BJ (cell line): Measurements from ENCODE around the gene HOOK2. TPM values are rescaled to one million over a fixed set of nuclear protein-coding genes. Genes with fewer than 3 reads are reported as not detected.
"Not testable (repeated sequence)": the region's sequence is repeated elsewhere in the genome, so short reads cannot be mapped to it uniquely, and the experiment has no call there.

Experiments used
- CTCF ChIA-PET: fragments of 350-600 bp; formaldehyde crosslinking; extraction: SDS; loops from one replicate; lab custom pipeline; 2021; ENCODE audit warnings: antibody characterized with exemption, inconsistent platforms; lab: Yijun Ruan, JAX
- POLR2A ChIA-PET: fragments of 300-600 bp; sonication (Branson Sonifier 250); formaldehyde crosslinking; extraction: SDS; loops from one replicate; lab custom pipeline; 2021; ENCODE audit warnings: antibody characterized with exemption; lab: Charles Lee
- DNase-seq: peaks from one replicate; pipeline ENCODE4 v3.0.0-alpha.2; 2011; ENCODE audit warnings: low read depth
- H3K27me3 ChIP-seq: 2 replicates; pipeline ENCODE4 v1.6.0; 2011; ENCODE audit warnings: low read length; ENCODE audit not compliant: control insufficient read depth, insufficient read depth
- H3K36me3 ChIP-seq: 2 replicates; pipeline ENCODE4 v1.5.1; 2011; ENCODE audit warnings: low read length; ENCODE audit not compliant: control insufficient read depth, insufficient read depth
- H3K4me3 ChIP-seq: 2 replicates; pipeline ENCODE4 v1.5.1; 2011; ENCODE audit warnings: low read depth, mild to moderate bottlenecking, control low read depth, low read length
- polyA plus RNA-seq: library from polyadenylated mRNA; depleted of rRNA; stranded (reverse); fragments of >200 nt; gene quantifications from 2 replicates; pipeline ENCODE4 v1.2.3, GENCODE V29; 2011
- TF ChIP-seq, protein P1 (sequence below): IDR thresholded peaks from 2 replicates; pipeline ENCODE4 v1.5.1; 2011; ENCODE audit warnings: low read depth, mild to moderate bottlenecking, control low read depth, inconsistent platforms, low read length, moderate library complexity; ENCODE audit not compliant: insufficient read depth

HOOK2 gene
- polyA plus RNA-seq, 1 experiment = 10.4 TPM

DNA sequence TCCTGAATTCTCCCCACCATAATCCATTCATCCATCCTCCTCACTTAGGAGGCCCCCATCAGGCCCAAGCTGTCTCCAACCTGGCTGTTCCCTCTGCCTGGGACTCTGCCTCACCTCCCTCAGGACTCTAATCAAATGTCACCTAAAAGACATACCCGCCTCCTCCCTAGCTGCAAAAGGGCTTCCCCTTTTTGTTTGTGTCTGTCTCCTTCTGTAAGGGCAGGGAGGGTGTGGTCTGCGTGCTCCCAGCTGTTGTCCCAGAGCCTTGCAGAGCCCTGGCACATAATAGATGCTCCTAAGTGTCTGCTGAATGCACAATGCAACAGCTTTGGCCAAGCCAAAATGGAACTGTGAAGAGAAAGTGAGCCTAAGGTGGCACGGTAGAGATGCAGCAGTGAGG is 45.3 kb downstream of the HOOK2 start:
- TF ChIP-seq, protein P1, sequence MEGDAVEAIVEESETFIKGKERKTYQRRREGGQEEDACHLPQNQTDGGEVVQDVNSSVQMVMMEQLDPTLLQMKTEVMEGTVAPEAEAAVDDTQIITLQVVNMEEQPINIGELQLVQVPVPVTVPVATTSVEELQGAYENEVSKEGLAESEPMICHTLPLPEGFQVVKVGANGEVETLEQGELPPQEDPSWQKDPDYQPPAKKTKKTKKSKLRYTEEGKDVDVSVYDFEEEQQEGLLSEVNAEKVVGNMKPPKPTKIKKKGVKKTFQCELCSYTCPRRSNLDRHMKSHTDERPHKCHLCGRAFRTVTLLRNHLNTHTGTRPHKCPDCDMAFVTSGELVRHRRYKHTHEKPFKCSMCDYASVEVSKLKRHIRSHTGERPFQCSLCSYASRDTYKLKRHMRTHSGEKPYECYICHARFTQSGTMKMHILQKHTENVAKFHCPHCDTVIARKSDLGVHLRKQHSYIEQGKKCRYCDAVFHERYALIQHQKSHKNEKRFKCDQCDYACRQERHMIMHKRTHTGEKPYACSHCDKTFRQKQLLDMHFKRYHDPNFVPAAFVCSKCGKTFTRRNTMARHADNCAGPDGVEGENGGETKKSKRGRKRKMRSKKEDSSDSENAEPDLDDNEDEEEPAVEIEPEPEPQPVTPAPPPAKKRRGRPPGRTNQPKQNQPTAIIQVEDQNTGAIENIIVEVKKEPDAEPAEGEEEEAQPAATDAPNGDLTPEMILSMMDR = no peak
- ChIA-PET CTCF (interaction anchor here (1.0 kb wide), 1 partner anchor 13 kb away, joined by 3 read pairs; no protein-coding TSS in a partner anchor), POLR2A (no interaction called here)
- DNase-seq = no peak
- peaks cover 23% of the 10 kb centered on the region for H3K36me3 ChIP-seq
- H3K4me3 ChIP-seq = no peak overlapping the region
- H3K27me3 ChIP-seq = no peaks in the 10 kb centered on the region

- ChIA-PET POLR2A (no interaction called here), CTCF (no interaction called here)
- Histone ChIP-seq H3K27me3 (no peaks in the 10 kb centered on the region), H3K4me3 (no peak overlapping the region), H3K36me3 (peaks cover 23% of the 10 kb centered on the region)
- DNase-seq = no peak
- TF ChIP-seq, protein P1 = no peak
These were observed 47.5 kb downstream of the HOOK2 start for GRCh38 chr19:12727745-12728433.

DNA sequence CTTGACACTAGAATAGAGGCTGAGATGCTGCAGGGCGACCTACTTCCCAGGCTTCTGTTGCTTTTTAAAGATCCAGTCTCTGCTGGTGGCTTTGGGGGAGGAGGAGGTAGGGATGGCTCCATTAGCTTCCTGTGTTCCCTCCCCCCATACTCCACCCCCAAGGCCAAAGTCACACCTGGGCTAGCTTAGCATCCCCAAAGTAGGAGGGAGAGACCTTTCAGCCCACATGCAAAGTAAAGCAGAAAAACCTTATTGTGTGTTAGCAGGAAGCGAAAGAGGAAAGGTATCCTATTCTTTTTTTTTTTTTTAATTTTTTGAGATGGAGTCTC is 48.4 kb downstream of the HOOK2 start:
- POLR2A ChIA-PET = no interaction called here
- no peak for DNase-seq
- Histone ChIP-seq H3K4me3 (no peak overlapping the region), H3K36me3 (peaks cover 23% of the 10 kb centered on the region), H3K27me3 (no peaks in the 10 kb centered on the region)
- CTCF ChIA-PET = interaction anchor here (0.6 kb wide), 2 partner anchors 66 to 1345 kb away, joined by 3 read pairs; no protein-coding TSS in a partner anchor
- TF ChIP-seq, protein P1 = no peak

DNA sequence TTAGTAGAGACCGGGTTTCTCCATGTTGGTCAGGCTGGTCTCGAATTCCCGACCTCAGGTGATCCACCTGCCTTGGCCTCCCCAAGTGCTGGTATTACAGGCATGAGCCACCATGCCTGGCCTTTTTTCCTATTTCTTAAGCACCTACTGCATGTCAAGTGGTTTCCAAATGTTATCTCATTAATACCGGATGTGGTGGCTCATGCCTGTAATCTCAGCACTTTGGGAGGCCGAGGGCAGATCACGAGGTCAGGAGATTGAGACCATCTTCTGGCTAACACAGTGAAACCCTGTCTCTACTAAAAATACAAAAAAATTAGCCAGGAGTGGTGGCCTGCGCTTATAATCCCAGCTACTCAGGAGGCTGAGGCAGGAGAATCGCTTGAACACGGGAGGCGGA is 49.7 kb downstream of the HOOK2 start:
- POLR2A ChIA-PET, H3K4me3 ChIP-seq, DNase-seq, H3K27me3 ChIP-seq: not testable (repeated sequence)
- CTCF ChIA-PET = interaction anchor here (2.5 kb wide), 1 partner anchor 122 kb away, joined by 6 read pairs; no protein-coding TSS in a partner anchor
- peaks cover 14% of the 10 kb centered on the region for H3K36me3 ChIP-seq

DNA sequence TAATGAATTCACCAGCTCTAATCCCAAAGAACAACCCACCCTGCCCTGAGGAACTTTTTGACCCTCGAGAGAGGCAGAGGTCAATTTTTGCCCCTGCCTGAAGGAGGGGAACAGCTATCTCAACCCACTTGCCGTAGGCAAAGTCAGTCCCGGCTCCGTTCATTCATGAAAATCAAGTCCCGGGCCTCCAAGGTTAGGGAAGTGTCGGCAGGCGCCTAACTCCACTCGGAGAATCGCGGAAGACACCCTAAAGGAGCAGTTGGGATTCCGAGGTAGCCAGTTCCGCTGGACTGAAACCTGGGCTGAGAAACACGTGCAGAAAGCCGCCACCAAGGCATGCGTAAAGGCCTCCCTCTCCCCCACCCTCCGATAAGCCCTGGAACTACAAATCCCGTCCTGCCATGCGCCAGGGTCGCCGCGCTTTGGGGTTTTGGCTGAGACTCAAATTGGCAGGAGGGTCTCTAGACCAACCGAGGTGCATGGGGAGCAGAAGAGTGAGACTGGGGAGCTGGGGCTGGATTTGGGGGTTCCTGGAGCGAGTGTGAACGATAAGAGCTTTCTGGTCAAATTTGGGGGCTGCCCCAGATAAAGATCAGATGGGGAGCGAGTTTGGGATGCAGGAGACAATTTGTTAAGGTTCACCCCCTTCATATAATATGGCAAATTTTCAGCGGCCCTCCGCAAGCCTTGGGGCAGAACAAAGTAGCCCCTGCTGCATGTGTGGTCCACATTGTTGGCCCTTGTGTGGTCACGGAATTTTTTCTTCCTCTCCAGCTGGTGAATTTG is 51.5 kb downstream of the HOOK2 start, which contains the start of gene TNPO2:
TNPO2 (minus strand) TSS at position 292 of the 786 bp plus-strand sequence. CDS start 2,955 bp downstream, outside the sequence.
- DNase-seq = no peak

More for the DNA sequence above, 51.5 kb downstream of the HOOK2 start, which contains the start of gene TNPO2:
- H3K36me3 ChIP-seq = peaks cover 3% of the 10 kb centered on the region
- POLR2A ChIA-PET = no interaction called here
- H3K27me3 ChIP-seq = no peaks in the 10 kb centered on the region
- peak within 1 kb of the TSS; percentile 67 for H3K4me3 ChIP-seq
- CTCF ChIA-PET = interaction anchor here (0.6 to 4.8 kb wide), 7 partner anchors 10 to 124 kb away, joined by 3 to 21 read pairs (median 4); partner anchors contain the start of gene TRIR
- TF ChIP-seq, protein P1 = no peak
